HEK293T (cell line): ENCODE data around the gene RFLNA.

Experiments
- ARNT ChIP-seq: fragments of 450-650 bp; IDR thresholded peaks from 2 replicates; pipeline ENCODE4 v1.6.1; 2017; ENCODE audit warnings: mild to moderate bottlenecking
- BHLHE40 ChIP-seq: fragments of 450-650 bp; IDR thresholded peaks from 2 replicates; pipeline ENCODE4 v1.6.1; 2016; ENCODE audit warnings: mild to moderate bottlenecking, moderate library complexity, borderline replicate concordance
- CTBP1 ChIP-seq: fragments of 450-650 bp; IDR thresholded peaks from 2 replicates; pipeline ENCODE4 v1.6.1; 2016; ENCODE audit warnings: borderline replicate concordance
- ELF4 ChIP-seq: fragments of 450-650 bp; IDR thresholded peaks from 2 replicates; pipeline ENCODE4 v1.6.1; 2017; ENCODE audit warnings: antibody characterized with exemption
- FOXA1 ChIP-seq: fragments of 450-650 bp; IDR thresholded peaks from 2 replicates; pipeline ENCODE4 v1.6.1; 2016; ENCODE audit warnings: mild to moderate bottlenecking
- FOXM1 ChIP-seq: fragments of 450-650 bp; IDR thresholded peaks from 2 replicates; pipeline ENCODE4 v1.6.1; 2017; ENCODE audit warnings: mild to moderate bottlenecking, borderline replicate concordance
- HDGF ChIP-seq: fragments of 450-650 bp; IDR thresholded peaks from 2 replicates; pipeline ENCODE4 v1.6.1; 2017; ENCODE audit warnings: antibody characterized with exemption, borderline replicate concordance
- L3MBTL2 ChIP-seq: fragments of 450-650 bp; conservative IDR thresholded peaks from 2 replicates; pipeline ENCODE4 v1.6.1; 2016; ENCODE audit warnings: mild to moderate bottlenecking
- LEF1 ChIP-seq: fragments of 450-650 bp; IDR thresholded peaks from 2 replicates; pipeline ENCODE4 v1.6.1; 2017; ENCODE audit warnings: mild to moderate bottlenecking, borderline replicate concordance
- NFRKB ChIP-seq: fragments of 450-650 bp; IDR thresholded peaks from 2 replicates; pipeline ENCODE4 v1.6.1; 2016; ENCODE audit warnings: mild to moderate bottlenecking, moderate library complexity
- SP1 ChIP-seq: fragments of 450-650 bp; IDR thresholded peaks from 2 replicates; pipeline ENCODE4 v1.6.1; 2017
- SUZ12 ChIP-seq: fragments of 450-650 bp; IDR thresholded peaks from 2 replicates; pipeline ENCODE4 v1.6.1; 2016; ENCODE audit warnings: mild to moderate bottlenecking
- TARDBP ChIP-seq: fragments of 450-650 bp; IDR thresholded peaks from 2 replicates; pipeline ENCODE4 v1.6.1; 2016
- ZNF384 ChIP-seq: fragments of 450-650 bp; IDR thresholded peaks from 2 replicates; pipeline ENCODE4 v1.6.1; 2016

DNA sequence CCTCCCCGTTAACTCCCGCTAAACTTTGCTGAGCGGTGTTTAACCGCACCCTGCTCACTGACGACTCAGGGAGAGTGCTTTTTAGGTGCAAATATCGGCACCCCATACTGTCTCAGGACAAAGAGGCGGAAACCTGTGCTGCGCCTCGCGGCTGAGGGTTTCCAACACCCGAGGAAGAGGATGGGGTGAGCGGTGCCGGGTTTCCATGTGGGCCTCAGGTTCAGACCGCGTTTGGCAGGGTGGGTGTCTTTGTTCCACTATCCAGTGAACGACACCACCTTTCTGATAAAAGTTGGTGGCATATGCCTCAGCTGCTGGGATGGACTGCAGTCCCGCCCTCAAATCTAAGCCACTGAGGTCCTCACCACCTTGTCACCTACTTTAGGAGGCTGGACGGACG is 3.0 kb downstream of the RFLNA start:
- TF ChIP-seq SP1: no peak
- no peak for TF ChIP-seq ZNF384
- TF ChIP-seq SUZ12: no peak
- TF ChIP-seq ARNT: no peak
- no peak for TF ChIP-seq L3MBTL2
- no peak for TF ChIP-seq TARDBP
- TF ChIP-seq HDGF: no peak
- TF ChIP-seq FOXA1: no peak
- no peak for TF ChIP-seq ELF4
- TF ChIP-seq FOXM1: no peak
- TF ChIP-seq BHLHE40: no peak
- no peak for TF ChIP-seq CTBP1
- no peak for TF ChIP-seq NFRKB
- TF ChIP-seq LEF1: no peak
